ENCODE data around the gene NOTO.
"Not testable (repeated sequence)": the region's sequence is repeated elsewhere in the genome, so short reads cannot be mapped to it uniquely, and the experiment has no call there.

The NOTO gene

GRCh38 chr2:73202156-73203054, at the start of gene NOTO:
TSS of gene NOTO (plus strand) at chr2:73202574. CDS start at chr2:73202667, 93 bp downstream.
- no peaks in the 10 kb centered on the region for H3K36me3 ChIP-seq
- no peaks in the 10 kb centered on the region for H3K9me3 ChIP-seq (ENCODE audit: severe bottlenecking)
- H3K4me3 ChIP-seq (ENCODE audit: low read depth, low read length), result no peak within 1 kb of the TSS
- H3K27ac ChIP-seq, result no peak within 1 kb of the TSS
- no peaks in the 10 kb centered on the region for H3K27me3 ChIP-seq (ENCODE audit: insufficient read depth, low read depth, severe bottlenecking)
- no peak for DNase-seq
- TF ChIP-seq CTCF (IDR thresholded peaks at IDR 0.05; ENCODE audit: low read depth, low read length), result no peak

DNA sequence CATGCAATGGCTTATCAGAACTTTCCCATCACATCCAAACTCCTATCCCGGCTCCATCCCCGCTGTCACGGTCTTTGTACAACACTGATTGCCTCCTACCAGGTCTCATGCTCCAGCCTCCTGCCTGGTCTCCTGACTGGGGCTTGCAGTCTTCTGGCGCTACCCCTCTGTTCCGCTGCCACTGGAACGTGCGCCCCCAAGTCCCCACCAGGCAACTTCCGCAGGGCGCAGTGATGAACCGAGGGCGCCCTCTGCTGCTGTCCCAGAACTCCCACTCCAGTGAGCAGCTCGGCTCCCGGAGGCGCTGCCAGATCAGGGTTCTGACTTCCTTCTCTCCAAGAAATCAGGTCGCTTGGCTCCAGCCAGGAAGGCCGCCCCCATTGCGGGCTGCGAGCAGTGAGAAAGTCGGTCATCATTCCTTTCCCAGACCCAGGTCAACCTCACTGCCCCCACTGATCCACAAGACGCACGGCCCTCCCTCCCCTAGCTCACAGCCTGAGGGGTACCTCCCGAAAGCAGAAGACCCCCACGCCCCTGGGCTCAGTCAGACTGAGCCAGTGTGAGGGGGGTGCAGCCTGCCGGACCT, 45.7 kb upstream of the NOTO start:
- no peaks in the 10 kb centered on the region for H3K36me3 ChIP-seq
- peak; percentile 83 for DNase-seq
- H3K4me3 ChIP-seq (ENCODE audit: low read depth, low read length), result no peak overlapping the region
- H3K27me3 ChIP-seq (ENCODE audit: insufficient read depth, low read depth, severe bottlenecking), result no peaks in the 10 kb centered on the region
- H3K27ac ChIP-seq, result no peak overlapping the region
- no peaks in the 10 kb centered on the region for H3K9me3 ChIP-seq (ENCODE audit: severe bottlenecking)
- peak; percentile 98 for TF ChIP-seq CTCF (IDR thresholded peaks at IDR 0.05; ENCODE audit: low read depth, low read length)

GRCh38 chr2:73162856-73163391, 39.5 kb upstream of the NOTO start:
- Histone ChIP-seq H3K9me3 (ENCODE audit: severe bottlenecking) (no peaks in the 10 kb centered on the region), H3K36me3 (no peaks in the 10 kb centered on the region), H3K27me3 (ENCODE audit: insufficient read depth, low read depth, severe bottlenecking) (no peaks in the 10 kb centered on the region), H3K27ac (no peak overlapping the region), H3K4me3 (ENCODE audit: low read depth, low read length) (no peak overlapping the region)
- TF ChIP-seq CTCF (IDR thresholded peaks at IDR 0.05; ENCODE audit: low read depth, low read length), result no peak
- DNase-seq, result no peak

DNA sequence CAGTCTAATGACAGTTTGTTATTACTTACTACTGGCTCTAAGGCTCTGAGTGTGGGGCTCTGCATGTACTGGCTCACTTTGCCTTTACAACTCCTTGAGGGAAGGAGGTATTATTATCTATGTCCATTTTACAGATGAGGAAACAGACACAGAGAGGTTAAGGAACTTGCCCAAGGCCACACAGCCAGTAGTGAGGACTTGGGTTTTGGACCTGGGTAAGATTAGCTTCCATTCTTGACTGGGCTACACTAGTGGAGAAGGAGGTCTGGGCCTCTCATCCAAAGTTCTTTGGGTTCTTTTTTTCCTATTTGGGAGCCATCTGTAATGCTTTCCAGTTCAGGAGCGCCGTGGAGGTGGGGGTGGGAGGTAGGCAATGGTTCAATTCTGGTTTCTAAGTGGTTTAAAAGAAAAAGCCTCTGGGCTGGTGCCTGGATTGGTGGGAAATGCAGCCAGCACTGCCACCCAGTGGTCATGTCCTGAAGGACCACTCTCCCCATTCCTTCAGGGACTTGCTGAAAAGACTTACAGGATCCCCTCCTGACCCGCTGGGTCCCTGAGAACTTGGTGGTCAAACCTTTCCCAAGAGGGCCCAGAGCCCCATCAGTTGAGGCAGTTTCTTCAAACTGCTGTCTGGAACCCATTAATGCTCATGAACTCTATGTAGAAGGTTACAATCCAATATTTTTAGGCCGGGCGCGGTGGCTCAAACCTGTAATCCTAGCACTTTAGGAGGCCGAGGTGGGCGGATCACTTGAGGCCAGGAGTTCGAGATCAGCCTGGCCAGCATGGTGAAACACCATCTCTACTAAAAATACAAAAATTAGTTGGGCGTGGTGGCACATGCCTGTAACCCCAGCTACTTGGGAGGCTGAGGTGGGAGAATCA, 38.6 kb upstream of the NOTO start:
- TF ChIP-seq CTCF (IDR thresholded peaks at IDR 0.05; ENCODE audit: low read depth, low read length), result peak; percentile 94
- Histone ChIP-seq H3K27me3 (ENCODE audit: insufficient read depth, low read depth, severe bottlenecking) (no peaks in the 10 kb centered on the region), H3K4me3 (ENCODE audit: low read depth, low read length) (no peak overlapping the region), H3K27ac (no peak overlapping the region), H3K36me3 (no peaks in the 10 kb centered on the region), H3K9me3 (ENCODE audit: severe bottlenecking) (no peaks in the 10 kb centered on the region)
- peak; percentile 84 for DNase-seq

GRCh38 chr2:73165978-73166377, 36.4 kb upstream of the NOTO start:
- H3K9me3 ChIP-seq (ENCODE audit: severe bottlenecking); H3K4me3 ChIP-seq (ENCODE audit: low read depth, low read length); DNase-seq; H3K27me3 ChIP-seq (ENCODE audit: insufficient read depth, low read depth, severe bottlenecking); H3K36me3 ChIP-seq; H3K27ac ChIP-seq: not testable (repeated sequence)

DNA sequence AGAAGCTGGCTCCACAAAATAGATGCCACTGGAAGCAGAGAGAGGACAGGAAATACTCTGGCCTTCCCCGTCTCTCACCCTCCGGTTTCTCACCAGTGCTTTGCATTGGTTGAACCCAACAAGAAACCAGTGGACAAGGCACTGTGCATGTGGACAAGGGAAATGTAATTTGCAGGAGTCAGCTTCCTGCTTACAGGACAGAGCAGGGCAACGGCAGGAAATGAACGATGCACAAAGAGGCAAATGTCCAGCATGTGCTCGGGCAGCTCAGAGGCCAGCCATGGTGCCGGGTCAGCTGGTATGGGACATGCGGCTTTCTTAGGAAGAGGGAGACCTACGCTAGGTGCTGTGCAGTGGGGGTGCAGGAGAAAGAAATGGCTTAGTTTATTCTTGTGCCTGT, 35.6 kb upstream of the NOTO start:
- not testable (repeated sequence) for H3K27me3 ChIP-seq (ENCODE audit: insufficient read depth, low read depth, severe bottlenecking); DNase-seq; H3K27ac ChIP-seq; H3K9me3 ChIP-seq (ENCODE audit: severe bottlenecking); H3K4me3 ChIP-seq (ENCODE audit: low read depth, low read length); H3K36me3 ChIP-seq

- not testable (repeated sequence) for H3K4me3 ChIP-seq (ENCODE audit: low read depth, low read length); DNase-seq; H3K27me3 ChIP-seq (ENCODE audit: insufficient read depth, low read depth, severe bottlenecking); H3K9me3 ChIP-seq (ENCODE audit: severe bottlenecking); H3K36me3 ChIP-seq; H3K27ac ChIP-seq
Measured at GRCh38 chr2:73168348-73168747, 34.0 kb upstream of the NOTO start.

DNA sequence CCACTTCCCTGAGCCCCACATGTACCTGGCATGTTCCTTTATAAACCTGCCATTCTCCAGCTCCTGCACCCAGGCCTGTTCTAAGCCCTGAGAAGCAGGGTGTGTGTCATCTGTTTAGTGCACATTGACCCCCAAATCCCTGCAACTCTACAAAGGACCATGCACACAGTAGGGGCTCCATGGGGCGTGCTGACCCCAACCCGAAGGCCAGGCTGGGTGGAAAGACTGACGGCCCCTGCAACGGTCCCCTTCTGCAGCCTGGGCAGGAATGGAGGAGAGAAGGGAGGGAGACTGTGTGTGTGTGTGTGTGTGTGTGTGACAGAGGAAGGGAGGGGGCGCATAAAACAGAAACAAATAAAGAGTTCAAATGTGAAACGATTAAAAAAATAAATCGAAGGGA, 32.0 kb upstream of the NOTO start:
- H3K9me3 ChIP-seq (ENCODE audit: severe bottlenecking); H3K27ac ChIP-seq; H3K4me3 ChIP-seq (ENCODE audit: low read depth, low read length); H3K36me3 ChIP-seq; DNase-seq; H3K27me3 ChIP-seq (ENCODE audit: insufficient read depth, low read depth, severe bottlenecking): not testable (repeated sequence)
